GM18505 (cell line): ENCODE data around the gene CKS1B.
"Not testable (repeated sequence)": the region's sequence is repeated elsewhere in the genome, so short reads cannot be mapped to it uniquely, and the experiment has no call there.

ENCODE experiments used
- ATAC-seq: cut with Tn5 transposase; IDR thresholded peaks from one replicate; pipeline ENCODE4 v1.9.1; 2021; ENCODE audit not compliant: unreplicated experiment
- POLR2A ChIP-seq: IDR thresholded peaks from 4 replicates; pipeline ENCODE4 v1.6.1; 2011; ENCODE audit warnings: borderline replicate concordance; ENCODE audit not compliant: insufficient read depth, insufficient read length; ENCODE audit errors: extremely low read depth

Gene CKS1B

DNA sequence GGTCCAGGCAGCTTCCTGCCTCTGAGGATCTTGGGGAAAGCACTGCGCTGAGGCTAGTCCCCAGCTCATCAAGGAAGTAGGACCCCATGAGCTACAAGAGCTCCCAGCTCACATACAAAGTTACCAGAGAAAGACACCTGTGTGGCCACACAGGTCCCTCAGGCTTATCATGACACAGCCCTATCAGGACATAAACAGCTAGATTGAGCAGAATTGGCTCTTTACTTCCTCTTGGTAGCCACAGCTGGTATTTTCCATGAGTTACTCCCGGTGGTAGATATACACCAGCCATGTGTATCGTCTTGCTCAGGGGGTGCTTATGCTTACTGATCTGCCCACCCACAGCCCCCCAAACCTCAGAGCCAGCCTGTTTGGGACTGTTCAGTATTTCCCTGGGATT is 20.1 kb downstream of the CKS1B start:
- ATAC-seq = no peak
- TF ChIP-seq POLR2A = no peak

GRCh38 chr1:154995301-154995983 is 21.0 kb downstream of the CKS1B start:
- not testable (repeated sequence) for ATAC-seq

GRCh38 chr1:154996966-154997701 is 22.7 kb downstream of the CKS1B start:
- TF ChIP-seq POLR2A = no peak
- no peak for ATAC-seq

GRCh38 chr1:154998201-154998780 is 23.8 kb downstream of the CKS1B start:
- ATAC-seq = no peak
- no peak for TF ChIP-seq POLR2A

DNA sequence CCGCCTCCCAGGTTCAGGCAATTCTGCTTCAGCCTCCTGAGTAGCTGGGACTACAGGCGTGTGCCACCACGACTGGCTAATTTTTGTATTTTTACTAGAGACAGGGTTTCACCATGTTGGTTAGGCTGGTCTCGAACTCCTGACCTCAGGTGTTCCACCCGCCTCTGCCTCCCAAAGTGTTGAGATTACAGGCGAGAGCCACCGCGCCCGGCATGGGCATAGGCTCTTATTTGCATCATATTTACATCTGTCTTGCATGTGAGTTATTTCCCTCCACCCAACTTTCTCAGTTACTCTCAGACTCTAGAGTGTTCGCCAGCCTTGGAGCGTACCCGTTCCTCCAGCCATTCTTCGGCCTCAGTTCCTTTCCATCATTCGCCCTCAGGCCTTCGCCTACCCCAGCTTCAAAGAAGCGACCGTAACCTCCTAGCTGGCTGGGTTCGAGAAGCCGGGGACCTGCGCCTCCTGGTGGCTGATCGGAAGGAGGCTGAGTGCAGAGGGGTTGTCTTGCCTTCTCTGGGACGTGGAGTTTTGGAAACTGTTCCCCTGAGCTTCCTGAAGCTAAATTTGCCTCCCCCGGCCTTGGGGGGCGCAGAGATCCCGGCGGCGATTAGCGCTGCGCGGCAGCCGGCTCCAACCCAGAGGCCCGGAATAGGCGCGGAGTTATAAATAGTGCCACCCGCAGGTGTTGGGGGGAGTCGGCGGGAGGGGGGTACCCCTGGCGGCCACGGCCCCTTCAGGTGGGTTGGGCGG is 24.5 kb downstream of the CKS1B start:
- ATAC-seq = no peak
- TF ChIP-seq POLR2A = peak; percentile 76

DNA sequence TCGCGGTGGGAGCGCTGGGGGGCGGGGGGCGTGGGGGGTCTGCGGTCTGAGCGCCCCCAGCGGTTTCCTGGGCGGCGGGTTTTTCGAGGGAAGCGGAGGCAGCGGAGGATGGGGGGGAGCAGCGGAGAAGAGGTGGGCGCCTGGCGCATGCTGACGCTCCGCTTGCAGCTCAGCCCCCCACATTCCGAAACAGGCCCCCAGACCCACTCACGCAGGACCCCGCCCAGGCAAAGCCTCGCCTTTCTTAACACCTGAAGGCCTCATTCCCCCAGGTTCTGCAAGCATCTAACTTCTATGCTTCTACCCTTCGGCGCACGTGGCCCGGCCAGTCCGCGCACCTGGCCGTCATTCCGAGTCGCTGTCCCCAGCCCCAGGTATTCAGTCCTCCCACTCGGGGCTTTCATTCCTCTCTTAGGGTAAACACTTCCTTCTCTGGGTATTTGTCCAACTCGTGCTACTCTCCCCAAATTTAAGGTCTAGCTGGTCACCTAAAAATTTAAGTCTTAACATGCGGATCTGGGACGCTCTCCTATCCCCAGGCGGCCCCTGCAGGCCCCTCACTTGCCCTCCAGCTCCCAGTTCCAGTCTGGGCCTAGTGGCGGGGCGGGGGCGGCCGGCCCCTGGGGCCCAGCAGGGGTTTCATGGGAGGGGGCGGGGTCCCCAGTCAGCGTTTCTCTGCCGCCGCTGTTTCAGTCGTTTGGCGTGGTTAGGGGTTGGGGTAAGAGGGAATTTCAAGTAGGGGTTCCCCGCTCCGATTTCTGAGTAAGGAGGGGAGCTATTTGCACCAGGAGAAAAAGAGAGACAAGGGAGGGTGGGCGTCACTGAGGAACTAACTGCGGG is 25.3 kb downstream of the CKS1B start:
- peak; percentile 10 for TF ChIP-seq POLR2A
- no peak for ATAC-seq

- TF ChIP-seq POLR2A = no peak
- ATAC-seq = no peak
These were observed 25.9 kb downstream of the CKS1B start for GRCh38 chr1:155000411-155000725.

DNA sequence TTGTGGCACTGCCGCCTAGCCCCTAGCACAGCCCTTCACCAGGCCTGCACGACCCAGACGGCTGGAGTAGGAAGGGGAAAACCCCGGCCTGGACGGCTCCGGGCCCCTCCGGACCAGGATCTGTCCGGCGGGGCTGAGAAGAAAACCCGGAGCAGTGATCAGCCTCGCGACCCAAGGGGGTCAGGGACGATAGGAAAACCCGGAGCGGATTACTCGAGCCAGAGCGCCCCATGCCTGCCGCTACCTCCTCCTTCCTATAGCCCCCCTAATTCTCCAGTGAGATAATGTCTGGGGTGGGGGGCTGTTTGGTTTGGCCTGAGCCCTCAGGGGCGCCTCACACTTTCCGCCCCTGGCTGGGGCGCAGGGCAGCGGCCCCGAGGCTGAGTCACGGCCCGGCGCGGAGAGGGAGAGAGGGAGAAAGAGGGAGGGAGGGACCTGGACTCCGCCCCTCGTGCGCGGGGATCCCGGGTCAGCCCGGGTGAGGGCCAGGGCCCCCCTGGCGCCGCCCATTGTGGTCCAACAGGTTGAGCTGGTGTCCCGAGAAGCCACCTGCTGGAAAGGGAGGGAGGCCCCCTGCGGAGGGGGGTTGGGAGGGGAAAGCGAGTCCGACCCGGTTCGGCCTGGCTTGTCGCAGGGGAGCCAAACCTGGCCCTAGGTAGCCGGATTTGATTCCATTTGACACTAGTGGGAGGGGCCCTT is 26.4 kb downstream of the CKS1B start:
- peak; percentile 63 for TF ChIP-seq POLR2A
- peak; percentile 38 for ATAC-seq

DNA sequence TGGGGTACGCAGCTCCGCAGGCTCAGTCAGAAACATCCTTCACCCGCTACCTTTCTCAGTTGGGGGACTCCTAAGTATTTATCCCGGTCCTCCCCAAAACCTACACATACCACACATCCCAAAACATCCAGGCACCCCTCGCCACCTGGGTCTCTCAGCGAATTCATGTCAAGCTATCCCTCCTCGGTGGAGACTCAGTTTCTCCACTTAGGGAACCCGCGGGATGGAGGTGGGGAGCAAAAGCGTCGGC is 26.9 kb downstream of the CKS1B start:
- ATAC-seq = no peak
- no peak for TF ChIP-seq POLR2A

- ATAC-seq = peak; percentile 50
- TF ChIP-seq POLR2A = no peak
These were observed 27.4 kb downstream of the CKS1B start for GRCh38 chr1:155001675-155002463.

DNA sequence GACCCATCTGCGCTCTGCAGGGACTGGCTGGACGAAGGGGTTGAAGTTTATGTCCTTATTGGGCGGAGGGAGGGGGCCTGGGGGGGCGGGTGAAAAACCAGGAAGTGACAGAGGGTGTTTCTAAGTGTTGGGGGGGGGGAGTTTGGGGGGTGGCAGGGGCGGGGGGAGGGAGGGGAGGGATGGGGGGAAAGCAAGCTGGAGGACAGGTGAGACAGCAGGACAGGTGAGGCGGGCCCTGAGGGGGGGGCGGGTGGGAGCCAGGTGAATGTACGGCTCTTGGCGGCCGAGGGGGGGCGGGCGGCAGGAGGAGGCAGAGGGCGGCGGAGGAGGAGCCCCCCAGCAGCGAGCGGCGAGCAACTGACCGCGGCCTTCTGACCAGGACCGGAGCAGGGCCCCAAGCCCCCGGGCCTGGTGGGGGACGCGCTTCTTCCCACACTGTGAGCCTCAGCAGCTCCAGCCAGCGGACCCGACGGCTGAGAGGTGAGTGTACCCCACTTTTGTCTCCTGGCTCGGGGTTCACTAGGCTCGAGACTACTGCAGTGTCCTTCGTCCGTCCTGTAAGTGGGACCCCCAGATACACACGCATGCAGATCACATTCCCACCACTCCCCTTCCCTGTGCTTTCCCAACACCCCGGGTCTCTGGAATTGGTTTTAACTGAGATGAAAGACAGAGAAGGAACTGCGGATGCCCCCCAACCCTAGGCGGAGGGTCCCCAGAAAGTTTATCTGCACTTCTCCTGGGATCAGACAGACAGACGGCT is 28.2 kb downstream of the CKS1B start, which contains the start of gene ZBTB7B:
TSS of gene ZBTB7B (plus strand) at position 339 of the 763 bp plus-strand sequence. CDS start 11,859 bp downstream, outside the sequence.
- no peak for ATAC-seq
- no peak for TF ChIP-seq POLR2A
